Inflammatory macrophage treated with lipopolysaccharide for 4 hours (primary cell): ENCODE data around the gene HMGN4.

Experiments used
- DNase-seq: peaks from one replicate; pipeline ENCODE4 v3.0.0-alpha.2; 2020

The HMGN4 gene

GRCh38 chr6:26588965-26589364 is 50.8 kb downstream of the HMGN4 start:
- no peak for DNase-seq

- no peak for DNase-seq
Measured at GRCh38 chr6:26592649-26593048, 54.5 kb downstream of the HMGN4 start.

GRCh38 chr6:26593278-26594130 is 55.3 kb downstream of the HMGN4 start:
- no peak for DNase-seq

GRCh38 chr6:26594131-26594498 is 55.9 kb downstream of the HMGN4 start:
- peak; percentile 38 for DNase-seq

GRCh38 chr6:26594730-26595632 is 56.8 kb downstream of the HMGN4 start:
- DNase-seq: peak; percentile 17

GRCh38 chr6:26595669-26596269 is 57.6 kb downstream of the HMGN4 start:
- peak; percentile 86 for DNase-seq
